ENCODE measurements around the gene NPFFR1.

GRCh38 chr10:70258216-70258615 is 25.6 kb downstream of the NPFFR1 start:
- TF ChIP-seq CTCF (IDR thresholded peaks at IDR 0.05): no peak
- TF ChIP-seq POLR2A (IDR thresholded peaks at IDR 0.05): no peak

Measured in transverse colon (tissue), 3 donors.